GM12872 (cell line): ENCODE data around the gene NCAPG.

Experiments
- TF ChIP-seq, protein P1 (sequence below): IDR thresholded peaks from 3 replicates; pipeline ENCODE4 v1.5.1; 2011; ENCODE audit warnings: low read depth, mild to moderate bottlenecking, low read length, moderate library complexity; ENCODE audit not compliant: insufficient read depth

The NCAPG gene

DNA sequence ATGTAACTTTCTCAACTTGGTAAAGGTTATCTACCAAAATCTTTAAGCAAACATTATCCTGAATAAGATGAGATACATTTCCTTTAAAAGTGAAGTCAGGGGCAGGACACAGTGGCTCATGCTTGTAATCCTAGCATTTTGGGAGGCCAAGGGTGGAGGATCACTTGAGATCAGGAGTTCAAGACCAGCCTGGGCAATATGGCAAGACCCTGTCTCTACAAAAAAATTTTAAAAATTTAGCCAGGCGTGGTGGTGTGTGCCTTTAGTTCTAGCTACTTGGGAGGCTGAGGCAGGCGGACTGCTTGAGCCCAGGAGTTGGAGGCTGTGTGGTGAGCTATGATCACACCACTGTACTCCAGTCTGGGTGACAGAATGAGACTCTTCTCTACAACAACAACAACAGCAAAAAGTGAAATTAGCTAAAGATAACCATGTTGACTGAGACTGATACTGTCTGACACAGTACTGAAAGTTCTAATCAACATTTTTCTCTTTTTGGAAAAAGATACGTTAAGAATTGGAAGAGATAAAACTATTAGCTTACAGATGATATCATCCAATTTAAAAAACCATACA, 5.1 kb upstream of the NCAPG start:
- TF ChIP-seq, protein P1, sequence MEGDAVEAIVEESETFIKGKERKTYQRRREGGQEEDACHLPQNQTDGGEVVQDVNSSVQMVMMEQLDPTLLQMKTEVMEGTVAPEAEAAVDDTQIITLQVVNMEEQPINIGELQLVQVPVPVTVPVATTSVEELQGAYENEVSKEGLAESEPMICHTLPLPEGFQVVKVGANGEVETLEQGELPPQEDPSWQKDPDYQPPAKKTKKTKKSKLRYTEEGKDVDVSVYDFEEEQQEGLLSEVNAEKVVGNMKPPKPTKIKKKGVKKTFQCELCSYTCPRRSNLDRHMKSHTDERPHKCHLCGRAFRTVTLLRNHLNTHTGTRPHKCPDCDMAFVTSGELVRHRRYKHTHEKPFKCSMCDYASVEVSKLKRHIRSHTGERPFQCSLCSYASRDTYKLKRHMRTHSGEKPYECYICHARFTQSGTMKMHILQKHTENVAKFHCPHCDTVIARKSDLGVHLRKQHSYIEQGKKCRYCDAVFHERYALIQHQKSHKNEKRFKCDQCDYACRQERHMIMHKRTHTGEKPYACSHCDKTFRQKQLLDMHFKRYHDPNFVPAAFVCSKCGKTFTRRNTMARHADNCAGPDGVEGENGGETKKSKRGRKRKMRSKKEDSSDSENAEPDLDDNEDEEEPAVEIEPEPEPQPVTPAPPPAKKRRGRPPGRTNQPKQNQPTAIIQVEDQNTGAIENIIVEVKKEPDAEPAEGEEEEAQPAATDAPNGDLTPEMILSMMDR: no peak

DNA sequence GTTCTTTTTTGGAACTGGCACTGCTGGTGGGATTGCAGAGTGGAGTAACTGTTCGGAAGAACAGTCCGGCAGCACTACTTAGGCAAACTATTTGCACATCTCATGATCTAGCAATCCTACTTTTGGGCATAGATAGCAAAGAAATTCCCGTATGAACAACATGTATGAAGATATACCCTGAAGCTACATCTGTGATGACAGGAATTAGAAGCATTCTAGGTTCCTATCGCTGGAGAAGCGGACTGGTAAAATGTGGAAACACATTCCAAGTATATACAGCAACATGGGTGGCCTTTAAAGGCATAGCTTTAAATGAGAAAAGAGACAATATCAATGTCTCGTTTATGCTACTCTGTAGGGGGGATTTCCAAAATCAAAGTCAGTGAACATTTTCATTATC, 3.3 kb upstream of the NCAPG start:
- TF ChIP-seq, protein P1: no peak

DNA sequence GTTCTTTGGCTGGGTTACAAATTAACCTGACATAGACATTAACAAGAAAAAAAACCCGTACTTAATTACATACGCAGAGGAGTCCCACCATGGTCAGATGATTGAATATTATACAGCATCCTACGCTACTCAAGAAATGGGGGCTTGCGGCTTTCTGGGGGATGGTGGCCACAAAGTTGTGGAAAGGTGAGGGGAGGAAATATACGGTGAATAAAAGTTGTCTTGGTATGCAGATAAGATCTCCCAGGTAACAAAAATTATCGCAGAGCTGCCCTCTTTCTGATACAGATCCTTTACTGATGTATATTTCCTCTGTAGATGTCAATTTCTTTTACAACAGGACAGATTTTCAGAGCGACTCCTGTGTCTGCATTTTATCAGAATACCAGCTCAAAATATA, 1.1 kb upstream of the NCAPG start:
- TF ChIP-seq, protein P1: no peak

DNA sequence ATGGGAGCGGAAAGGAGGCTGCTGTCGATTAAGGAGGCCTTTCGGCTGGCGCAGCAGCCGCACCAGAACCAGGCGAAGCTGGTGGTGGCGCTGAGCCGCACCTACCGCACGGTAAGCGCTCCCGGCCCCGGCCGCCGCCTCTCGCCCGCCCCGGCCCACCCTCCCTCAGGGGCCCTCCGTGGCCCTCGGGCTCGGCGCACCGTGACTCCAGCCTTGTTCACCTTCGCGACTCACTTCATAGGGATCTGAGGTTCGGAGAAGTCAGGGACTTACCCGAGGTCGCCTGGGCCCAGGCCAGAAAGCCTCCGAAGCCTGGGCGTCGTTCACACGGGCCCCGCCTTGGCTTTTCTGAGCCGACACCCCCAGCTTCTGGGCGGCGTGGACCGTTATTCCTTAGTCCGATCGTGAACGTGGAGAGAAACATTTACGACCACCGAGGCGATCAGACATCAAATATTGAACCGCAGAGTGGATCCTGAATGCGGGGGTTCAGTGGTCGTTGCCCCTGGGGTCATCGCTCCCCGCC, 362 bp downstream of the NCAPG start:
- TF ChIP-seq, protein P1: no peak

DNA sequence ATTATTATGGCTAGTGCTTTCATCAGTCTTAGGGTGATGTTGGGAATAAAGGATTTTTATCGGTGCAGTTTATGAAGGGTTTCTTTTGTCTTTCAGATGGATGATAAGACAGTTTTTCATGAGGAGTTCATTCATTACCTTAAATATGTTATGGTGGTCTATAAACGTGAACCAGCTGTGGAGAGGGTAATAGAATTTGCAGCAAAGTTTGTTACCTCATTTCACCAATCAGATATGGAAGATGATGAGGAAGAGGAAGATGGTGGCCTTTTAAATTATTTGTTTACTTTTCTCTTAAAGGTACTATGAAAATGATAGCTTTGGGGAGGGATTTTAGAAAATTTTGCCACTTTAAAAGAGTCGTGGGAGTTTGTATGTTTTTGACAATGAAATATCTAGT, 1.3 kb downstream of the NCAPG start:
- TF ChIP-seq, protein P1: no peak

DNA sequence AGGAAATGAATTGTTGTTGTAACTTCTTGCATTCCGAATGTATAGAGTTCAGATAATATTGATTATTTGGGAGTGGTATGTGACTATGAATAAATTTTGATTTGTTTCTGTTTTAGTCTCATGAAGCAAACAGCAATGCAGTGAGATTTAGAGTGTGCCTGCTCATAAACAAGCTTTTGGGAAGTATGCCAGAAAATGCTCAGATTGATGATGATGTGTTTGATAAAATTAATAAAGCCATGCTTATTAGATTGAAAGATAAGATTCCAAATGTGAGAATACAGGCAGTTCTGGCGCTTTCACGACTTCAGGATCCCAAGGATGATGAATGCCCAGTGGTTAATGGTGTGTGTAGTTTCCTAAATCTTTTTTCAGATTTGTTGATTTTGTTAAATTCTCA, 2.0 kb downstream of the NCAPG start:
- TF ChIP-seq, protein P1: no peak

DNA sequence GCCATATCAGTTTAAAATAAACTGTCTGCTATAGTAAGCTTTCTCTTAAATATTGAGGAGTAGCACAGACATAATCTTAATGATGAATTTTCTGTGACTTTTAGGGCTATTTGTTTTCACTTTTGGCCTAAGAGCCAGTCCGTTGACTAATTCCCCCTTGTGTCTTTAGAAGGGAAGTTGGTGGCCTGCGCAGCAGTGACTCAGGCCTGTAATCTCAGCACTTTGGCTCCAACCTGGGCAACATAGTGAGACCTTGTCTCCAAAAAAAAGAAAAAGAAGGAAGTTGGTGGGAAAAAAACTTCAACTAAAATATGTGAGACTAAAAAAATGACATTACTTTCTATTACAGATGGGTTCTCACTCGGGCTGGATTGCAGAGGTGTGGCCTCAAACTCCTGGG, 3.4 kb downstream of the NCAPG start:
- TF ChIP-seq, protein P1: no peak
